ENCODE results near the gene BTBD17.

The BTBD17 gene

DNA sequence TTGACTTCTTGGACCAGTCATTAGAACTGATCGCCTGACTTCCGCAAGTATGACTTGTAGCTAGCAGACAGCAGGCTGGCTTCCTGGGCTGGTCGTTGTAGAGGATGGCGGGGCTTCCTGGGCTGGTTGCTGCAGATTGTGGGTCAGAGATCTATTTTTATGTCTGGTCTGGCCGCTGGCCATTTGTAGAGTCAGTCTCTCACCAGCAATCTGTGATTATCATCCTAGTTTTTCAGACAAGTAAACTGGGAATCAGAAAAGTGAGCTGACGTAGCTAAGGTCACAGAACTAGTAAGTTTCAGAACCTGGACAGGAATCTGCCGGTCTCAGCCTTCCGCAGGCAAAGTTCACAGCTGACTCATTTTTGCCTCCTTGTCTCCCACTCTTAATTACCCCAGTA, 24.7 kb upstream of the BTBD17 start:
- DNase-seq, result peak; percentile 65

DNA sequence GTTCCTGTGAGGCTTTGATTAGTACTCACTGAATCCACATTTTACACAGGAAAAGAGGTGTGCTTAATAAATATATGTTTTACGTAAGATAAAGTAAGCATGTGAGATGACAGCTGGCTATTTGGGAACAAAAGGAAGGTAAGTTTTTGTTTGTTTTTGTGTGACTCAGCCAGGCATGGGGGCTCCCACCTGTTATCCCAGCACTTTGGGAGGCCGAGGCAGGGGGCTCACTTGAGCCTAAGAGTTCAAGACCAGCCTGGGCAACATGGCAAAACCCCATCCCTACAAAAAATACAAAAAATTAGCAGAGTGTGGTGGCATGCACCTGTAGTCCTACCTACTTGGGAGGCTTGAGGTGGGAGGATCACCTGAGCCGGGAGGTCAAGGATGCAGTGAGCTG, 23.5 kb upstream of the BTBD17 start:
- no peak for DNase-seq

DNA sequence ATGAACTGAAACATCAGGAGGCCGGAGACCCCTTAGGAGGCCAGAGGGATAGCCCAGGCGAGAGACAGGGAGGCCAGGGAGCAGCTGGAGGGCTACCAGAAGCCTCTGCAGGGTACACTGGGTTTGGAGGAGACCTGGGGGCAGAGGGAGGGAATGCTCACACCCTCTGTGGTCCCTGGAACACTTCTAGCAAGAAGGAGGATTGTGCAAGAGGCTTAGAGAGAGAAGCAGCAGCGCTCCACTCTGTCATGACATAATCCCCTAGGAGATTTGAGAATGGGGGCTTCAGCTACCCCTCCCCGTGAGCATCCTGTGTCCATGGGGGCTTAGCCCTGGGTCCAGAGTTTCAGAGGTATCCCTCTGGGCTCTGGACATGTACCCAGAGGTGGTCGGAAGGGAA, 21.5 kb upstream of the BTBD17 start:
- DNase-seq, result peak; percentile 13

DNA sequence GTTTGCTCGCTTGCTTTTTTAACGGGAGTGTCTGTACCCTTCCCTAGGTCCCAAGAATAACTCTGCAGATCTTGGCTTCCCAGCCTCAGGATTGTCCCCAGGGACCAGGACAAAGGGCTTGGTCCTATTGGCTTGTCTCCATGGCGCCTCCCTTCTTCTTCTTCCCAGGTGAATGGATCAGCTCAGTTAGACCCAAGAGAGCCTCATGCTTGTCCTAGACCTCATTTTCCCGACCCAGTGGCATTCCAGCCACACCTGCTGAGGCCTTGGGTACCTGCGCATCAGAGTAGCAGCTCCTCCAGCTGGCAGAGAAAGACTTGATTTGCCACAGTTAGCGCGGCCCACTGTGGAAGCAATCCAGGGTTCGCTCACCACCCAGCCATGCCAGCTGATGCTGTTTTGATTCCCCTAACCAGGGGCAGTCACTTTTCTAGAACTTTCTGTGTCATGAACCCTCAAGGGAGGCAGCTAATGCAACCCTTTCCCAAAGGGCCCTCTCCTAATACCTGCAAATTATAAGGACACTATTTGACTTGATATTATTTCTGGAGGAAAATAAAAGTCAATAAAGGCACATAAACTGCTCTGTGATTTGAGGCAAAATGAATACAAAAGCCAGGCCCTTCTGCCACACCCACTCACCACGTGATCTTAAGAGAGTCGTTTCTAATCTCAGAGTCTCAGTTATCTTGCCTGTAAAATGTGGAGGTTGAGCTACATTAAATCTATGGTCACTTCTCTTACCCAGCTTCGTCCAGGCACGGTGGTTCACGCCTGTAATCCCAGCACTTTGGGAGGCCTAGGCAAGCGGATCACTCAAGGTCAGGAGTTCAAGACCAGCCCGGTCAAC, 19.5 kb upstream of the BTBD17 start:
- DNase-seq, result peak; percentile 22

DNA sequence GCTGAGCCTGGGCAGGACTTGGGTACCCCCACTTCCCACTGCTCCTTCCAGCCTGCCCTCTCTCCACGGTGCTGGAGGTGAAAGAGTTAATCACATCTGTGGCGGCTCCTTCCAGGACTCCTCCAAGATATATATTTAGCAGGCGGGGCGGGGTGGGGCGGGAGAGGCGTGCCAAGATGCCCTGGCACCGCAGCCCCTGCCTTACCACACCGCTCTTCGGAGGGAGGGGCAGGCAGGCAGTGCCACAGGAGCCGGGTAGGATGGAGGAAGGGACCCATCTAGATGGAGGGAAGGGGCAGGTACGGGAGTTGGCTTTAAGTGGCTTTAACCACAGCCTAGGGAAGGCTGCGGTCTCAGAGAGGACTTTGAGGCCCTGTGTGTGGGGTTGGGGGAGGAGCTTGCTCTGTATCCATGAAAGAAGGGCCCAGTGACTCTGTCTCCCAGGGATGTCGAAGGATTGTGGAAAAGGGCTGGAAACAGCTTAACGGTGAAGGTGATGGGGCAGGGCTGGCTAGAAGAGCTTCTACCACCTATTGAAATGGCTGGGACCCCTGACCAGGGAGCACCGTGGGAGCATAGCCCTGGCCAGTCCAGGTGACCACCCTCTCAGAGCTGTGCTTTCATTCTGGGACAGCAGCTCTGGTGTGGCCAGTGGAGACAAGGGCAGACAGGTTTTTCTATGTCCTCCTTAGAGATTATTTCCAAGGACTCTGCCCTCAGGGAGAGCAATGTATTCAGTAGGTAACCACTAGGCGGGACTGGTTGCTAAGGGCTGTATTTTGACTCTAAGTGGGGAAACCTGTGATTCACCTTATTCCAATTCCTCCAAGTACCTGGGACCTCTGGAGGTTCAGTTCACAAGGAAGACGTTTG, 18.7 kb upstream of the BTBD17 start:
- DNase-seq, result peak; percentile 75

DNA sequence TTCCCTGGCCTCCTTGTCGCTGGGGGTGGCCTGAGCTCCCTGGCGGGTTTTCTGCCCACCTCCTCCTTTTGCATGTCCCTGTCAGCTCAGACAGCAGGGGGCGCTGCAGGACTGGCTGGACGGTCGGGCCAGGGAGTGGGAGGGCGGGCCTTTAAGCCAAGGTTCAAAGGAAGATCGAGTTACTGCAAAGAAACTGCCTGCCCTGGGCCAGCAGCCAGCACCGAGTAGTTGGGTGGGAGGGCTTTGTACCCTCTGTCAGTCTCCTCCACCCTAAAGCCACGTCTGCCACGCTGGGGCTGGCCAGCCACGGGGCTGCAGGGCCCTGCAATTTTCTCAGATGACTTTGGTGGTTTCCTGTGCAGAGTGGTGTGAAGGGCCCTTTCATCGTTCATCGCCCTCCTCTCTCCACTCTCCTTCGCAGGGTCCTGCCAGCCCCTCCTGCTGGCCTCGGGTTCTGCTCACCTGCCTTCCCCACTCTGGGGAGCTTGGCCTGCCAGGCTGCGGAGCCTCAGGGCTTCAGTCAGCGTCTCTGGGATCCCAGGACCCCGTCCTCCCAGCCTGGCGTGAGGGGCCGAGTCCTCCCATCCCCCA, 17.9 kb upstream of the BTBD17 start:
- peak; percentile 95 for DNase-seq

DNA sequence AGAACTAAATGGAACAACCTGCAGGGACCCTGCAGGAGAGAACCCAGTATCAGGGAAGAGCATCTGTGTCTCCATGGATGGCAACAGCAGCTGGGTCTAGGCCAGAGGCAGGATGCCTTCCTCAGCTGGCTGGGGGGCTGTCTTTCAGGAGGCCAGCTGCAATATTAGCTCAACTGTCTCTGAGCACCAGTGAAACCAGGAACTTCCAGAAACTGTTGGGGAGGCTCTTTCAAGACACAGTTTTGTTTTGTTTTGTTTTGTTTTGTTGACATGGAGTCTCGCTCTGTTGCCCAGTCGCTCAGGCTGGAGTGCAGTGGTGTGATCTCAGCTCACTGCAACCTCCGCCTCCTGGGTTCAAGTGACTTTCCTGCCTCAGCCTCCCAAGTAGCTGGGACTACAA, 13.2 kb upstream of the BTBD17 start:
- peak; percentile 25 for DNase-seq

DNA sequence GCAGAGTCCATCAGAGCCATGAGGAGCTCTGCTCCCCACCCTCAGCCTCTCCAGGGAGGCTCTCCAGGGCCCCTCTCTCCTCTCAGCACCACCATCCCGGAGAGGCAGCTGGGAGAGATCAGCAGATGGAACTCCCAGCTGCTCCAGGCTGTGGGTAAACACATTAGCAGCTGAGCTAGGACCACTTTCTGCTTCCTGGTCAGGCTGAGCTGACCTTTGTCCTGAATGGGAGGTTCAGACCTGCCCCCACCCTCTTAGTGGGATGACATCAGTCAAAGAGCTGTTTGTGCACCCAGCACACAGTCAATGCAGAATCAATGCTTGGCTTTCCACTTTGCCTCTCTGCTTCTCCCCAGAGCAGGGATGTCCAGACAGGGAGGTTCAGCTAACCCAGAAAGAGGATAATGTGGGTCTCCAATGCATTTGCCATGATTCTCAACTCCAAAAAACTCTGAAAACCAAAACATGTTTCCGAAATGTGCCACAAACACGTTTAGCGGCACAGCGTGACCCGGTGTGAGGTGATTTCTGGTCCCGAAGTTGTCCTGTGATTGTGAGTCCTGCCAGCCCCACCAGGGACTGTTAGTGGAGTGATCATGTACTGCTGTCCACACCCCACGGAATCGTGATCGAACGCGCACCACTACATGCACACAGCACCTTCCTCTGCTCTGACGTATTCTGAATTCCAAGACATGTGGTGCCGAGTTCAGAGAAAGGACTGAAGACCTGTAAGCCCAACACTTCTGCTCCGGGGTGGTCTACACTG, 12.4 kb upstream of the BTBD17 start:
- DNase-seq, result peak; percentile 48

DNA sequence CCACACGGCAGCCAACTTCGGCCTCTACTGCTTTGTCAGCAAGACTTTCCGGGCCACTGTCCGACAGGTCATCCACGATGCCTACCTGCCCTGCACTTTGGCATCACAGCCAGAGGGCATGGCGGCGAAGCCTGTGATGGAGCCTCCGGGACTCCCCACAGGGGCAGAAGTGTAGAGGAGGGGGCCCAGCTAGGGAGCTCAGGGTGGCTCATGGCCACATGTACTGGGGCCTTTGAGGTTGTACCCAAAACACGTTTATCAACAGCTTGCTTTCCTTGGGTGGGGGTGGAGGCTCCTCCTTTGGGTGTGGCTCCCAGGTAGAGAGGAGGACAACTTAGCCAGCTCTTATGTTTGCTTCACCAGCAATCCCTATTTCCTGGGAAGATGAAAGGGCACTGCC, 10.8 kb upstream of the BTBD17 start:
- peak; percentile 6 for DNase-seq

DNA sequence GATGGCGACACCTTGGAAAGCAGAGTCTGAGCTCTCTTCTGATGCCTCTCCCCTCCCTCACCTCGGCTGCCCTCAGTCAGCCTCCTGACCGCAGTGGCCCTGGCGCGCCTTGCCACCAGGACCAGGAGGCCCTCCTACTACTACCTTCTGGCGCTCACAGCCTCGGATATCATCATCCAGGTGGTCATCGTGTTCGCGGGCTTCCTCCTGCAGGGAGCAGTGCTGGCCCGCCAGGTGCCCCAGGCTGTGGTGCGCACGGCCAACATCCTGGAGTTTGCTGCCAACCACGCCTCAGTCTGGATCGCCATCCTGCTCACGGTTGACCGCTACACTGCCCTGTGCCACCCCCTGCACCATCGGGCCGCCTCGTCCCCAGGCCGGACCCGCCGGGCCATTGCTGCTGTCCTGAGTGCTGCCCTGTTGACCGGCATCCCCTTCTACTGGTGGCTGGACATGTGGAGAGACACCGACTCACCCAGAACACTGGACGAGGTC, 10.0 kb upstream of the BTBD17 start:
- DNase-seq, result no peak

DNA sequence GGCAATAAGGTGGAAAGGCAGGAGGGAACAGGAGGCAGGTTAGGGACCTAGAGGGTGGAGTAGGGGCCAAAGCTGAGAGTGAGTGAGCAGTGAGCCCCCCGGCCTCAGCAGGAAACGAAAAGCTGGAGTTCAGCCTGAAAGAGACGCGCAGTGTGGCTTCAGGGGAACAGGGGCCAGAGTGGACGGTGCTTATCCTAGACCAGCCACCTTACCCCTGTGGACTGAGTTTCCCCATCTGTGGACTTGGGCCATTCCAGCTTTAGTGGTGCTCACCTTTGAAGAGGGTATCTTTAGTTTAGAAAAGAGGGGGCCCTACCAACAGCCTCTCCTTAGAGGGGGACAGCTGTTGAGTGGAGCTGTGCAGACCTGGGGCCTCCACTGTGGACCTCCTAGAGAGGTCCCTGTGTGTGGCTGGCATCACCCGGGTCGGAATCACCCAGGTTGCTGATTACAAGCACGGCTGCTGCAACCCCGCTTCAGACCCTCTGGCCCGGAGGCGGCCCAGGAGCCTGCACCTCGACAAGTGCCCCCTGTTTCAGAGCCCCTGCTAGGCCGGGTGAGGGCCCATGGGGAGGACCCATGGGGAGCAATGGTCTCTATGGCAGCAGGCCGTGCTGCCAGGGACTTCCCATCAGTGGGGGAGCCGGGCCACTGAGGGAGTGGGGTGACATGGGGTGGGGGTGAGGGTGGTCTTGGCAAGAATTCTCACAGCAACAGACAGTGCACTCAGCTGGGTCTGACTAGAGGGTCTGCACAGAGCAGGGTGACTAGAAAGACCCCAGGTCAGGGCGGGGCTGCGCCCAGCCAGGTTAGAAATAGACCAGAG, 8.2 kb upstream of the BTBD17 start:
- no peak for DNase-seq

DNA sequence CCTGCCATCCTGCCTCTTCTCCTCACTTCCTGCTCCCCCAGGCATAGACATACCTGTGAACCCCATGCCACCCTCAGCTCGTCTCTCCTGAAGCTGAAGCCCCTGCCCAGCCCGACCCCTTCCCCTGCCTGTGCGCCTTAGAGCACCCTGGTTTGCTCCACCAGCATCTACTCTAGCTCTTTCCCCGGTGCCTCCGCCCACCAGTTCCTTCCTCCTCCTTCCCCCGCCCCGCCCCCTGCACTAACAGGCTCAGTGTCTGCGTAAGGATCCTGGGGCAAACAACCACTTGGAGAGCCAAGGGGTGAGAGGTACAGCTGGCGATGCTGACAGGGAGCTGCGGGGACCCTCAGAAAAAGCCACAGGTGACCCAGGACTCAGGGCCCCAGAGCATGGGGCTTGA, 7.6 kb upstream of the BTBD17 start:
- no peak for DNase-seq

DNA sequence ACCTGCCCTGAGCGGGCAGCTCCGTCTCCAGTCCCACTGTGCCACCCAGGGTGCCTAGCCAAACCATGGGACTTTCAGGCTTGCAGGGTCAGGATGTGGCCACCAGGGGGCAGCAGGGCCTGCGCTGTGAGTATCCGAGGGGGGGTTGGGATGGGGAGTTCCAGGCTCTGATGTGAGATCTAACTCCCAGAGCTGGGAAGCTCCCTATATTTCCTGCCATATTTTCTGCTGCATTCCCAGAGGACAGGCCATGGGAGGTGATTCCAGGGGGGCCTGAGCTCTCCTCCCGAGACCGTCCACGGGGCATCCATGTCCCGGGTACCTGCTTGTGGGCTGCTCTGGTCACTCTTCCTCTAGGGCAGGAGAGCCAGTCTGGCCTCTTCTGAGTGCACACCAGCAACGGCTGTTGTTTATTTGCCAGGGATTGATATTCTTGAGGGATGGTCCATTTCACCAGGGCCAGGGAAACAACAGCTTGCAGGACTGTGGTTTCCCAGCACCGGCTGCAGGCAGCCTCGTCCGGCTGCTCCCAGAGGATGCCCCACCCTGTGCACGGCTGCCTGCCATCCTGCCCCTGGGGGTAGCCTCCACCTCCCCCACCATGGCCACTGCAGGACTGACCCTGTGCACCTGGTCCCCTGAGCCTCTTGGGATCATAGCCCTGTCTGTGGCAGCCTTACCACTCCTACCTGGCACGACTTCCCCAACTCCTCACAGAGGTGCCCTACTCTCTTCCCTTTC, 6.8 kb upstream of the BTBD17 start:
- DNase-seq, result peak; percentile 66

DNA sequence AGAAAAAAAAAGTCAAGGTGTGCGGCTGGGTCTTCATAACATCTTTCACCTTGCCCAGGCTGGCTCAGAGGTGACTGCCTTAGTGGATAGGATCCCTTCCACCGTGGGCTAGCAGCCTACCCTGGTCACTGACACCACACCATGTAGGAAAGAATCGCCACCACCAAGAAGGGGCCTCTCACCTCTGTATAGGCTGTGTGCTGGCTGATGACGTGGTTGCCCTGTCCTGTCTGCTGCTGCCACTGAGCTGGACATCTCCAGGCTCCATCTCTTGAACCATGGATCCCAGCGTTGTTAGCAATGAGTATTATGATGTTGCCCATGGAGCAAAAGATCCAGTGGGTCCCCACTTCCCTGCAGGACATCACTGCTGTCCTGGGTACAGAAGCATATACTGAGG, 5.5 kb upstream of the BTBD17 start, which contains the start of gene GPR142:
TSS of gene GPR142 (plus strand) at position 301 of the 400 bp plus-strand sequence. CDS start 2,035 bp downstream, outside the sequence.
- no peak for DNase-seq

DNA sequence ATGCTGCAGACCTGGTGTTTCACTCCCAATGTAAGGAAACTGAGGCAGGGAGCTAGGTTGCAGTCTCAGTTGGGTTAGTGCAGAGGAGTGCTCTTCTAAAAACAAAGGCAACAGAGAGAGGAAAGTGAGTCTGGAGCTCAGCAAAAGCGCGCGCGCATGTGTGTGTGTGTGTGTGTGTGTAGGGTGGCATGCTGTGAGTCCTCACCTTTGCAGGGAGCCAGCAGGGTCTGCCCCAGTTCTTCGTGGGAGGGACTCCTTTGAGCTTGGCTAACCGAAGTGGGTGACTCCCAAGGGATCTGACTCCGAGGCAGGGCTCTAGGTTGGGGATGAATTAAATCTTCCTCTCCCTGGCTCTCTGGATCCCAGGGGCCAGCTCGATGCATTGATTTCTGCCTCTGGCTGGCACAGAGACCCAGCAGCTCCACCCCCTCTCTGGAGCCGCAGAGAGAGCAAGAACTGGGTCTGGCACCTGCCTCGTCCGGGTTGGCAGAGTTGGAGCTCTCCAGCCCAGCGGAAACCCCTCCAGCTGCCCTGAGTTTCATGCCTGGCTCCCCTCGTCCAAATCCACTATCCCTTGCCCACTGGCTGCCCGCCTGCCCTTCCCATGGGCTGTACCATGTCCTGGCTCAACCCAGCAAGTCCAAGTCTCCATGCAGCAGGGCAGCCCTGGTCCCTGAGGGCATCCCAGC, 1.3 kb upstream of the BTBD17 start:
- peak; percentile 57 for DNase-seq

DNA sequence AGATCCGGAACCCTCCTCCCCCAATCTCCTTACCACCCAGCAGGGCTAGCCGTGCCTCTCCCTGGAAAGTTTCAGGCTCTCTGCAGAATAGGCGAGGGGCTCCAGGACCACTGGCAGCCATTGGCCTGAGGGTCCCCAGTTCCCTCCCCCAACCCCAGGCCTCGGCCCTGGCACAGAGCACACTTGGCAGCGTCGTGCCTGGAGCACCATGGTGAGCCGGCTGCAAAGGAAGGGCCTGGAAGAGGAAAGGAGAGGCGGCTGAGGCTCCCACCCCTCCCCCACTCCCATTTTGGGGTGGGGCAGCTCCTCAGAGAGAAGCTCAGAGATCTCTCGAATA, 369 bp upstream of the BTBD17 start:
- DNase-seq, result no peak

DNA sequence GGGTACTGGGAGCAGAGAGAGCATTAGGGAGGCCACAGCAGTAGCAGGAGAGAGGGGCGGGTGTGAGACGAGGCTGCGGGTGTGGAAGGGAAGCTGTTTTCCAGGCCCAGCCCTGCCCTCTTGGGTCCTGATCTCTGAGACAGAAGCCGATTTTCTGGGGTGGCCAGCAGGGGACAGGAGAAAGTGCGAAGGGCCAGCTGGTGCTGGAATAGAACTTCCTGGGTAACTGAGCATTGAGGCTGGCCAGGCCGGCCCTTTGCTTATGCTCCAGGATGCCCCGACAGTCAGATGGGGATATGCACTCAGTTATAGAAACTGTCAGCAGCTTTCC, 804 bp downstream of the BTBD17 start:
- DNase-seq, result no peak

DNA sequence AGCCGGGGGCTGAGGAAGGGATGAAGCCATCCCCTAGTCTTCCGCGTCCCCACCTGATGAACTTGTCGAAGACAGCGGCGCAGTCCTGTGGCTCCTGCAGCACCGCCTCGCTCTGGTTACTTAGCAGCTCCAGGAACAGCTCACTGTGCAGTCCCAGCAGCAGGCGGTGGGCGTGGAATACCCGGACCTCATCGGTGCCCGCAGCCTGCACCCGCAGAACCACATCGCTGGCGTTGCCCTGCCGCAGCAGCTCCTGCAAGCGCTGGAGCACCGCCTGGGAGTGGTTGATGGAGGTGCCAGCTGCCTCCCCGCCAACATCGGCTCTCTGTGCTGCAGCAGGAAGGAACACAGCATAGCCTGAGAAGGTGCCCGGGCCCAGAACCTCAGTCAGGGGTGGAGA, 1.8 kb downstream of the BTBD17 start:
- no peak for DNase-seq

DNA sequence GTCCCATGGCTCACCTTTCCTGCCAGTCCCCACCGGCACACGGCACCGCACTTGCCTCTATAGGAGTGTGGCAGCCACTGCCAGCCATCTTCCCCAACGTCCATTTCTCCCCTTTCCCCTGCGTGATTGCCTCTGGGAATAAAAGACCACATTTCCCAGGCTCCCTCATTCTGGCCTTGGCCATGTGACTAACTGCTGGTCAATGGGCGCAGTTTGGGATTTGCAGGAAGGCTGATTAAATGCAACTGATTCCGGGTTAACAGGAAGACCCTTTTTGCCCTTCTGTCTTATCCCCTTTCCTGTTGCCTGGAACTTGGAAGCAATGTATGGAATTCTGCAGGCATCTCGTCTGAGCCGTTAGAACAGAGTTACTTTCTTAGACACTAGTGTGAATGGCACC, 3.0 kb downstream of the BTBD17 start:
- DNase-seq, result no peak

DNA sequence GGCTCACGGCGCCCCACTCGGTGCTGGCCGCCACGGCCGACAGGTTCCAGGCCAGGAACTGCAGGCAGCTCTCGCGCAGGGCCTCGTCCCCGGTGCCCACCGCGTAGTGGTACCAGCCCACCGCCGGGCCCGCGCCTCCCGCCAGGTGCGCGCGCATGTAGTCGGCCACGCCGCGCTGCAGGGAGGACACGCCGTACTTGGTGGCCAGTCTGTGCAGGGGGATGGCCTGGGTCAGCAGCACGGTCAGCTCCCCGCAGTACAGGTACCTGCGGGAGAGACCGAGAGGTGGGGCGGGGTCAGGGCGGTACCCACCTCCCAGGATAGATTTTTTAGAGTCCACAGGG, 4.2 kb downstream of the BTBD17 start:
- no peak for DNase-seq

Data from right hindlimb (tissue), 1 donor.